GM23248 (cell line): Measurements from ENCODE around the gene GLB1L3.

Experiments
- EZH2 ChIP-seq: fragments of 200-600 bp; sonication (generic); IDR thresholded peaks from 2 replicates; pipeline ENCODE4 v1.6.1; 2018; ENCODE audit warnings: antibody characterized with exemption, mild to moderate bottlenecking; ENCODE audit not compliant: insufficient read depth, poor library complexity, severe bottlenecking
- EZH2phosphoT487 ChIP-seq: fragments of 200-600 bp; sonication (generic); IDR thresholded peaks from 2 replicates; pipeline ENCODE4 v1.6.1; 2018; ENCODE audit warnings: antibody characterized with exemption, moderate library complexity, mild to moderate bottlenecking, low read depth; ENCODE audit not compliant: insufficient read depth

- TF ChIP-seq EZH2 (no peak), EZH2phosphoT487 (no peak)
Observed at GRCh38 chr11:134270250-134270714, 5.9 kb upstream of the GLB1L3 start.
